Measurements from ENCODE around the gene EPHB1.
"Not testable (repeated sequence)": the region's sequence is repeated elsewhere in the genome, so short reads cannot be mapped to it uniquely, and the experiment has no call there.

EPHB1 gene

DNA sequence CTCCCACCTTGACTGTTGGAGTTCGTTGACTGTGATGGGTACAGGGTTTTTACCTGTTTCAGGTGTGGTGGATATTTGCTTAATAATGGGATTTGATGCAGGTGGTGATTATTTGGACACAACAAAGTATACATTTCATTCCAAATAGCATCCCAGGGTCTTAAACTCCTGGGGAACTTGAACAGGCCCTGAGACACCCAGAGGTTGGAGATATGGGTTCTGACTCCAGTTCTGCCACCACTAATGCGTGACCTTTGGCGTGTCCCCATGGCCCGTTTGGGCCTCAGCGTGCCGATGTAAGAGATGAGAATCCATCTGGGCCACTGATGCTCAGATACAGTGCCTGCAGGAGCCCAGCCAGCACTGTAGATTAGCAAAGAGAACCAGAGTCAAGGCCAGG, 264.5 kb downstream of the EPHB1 start:
- Histone ChIP-seq H3K36me3 (ENCODE audit: control insufficient read depth, insufficient read depth, low read length, severe bottlenecking) (no peaks in the 10 kb centered on the region), H3K9me3 (ENCODE audit: control insufficient read depth, low read length) (no peaks in the 10 kb centered on the region), H3K9ac (ENCODE audit: low read length) (no peak overlapping the region), H3K4me3 (ENCODE audit: low read length) (no peak overlapping the region), H3K4me1 (ENCODE audit: control insufficient read depth, insufficient read depth, low read length) (no peaks in the 10 kb centered on the region), H3K27me3 (replicated peaks; ENCODE audit: control insufficient read depth, insufficient read depth, low read length) (no peaks in the 10 kb centered on the region)
- no peak for DNase-seq (ENCODE audit: low read depth)

DNA sequence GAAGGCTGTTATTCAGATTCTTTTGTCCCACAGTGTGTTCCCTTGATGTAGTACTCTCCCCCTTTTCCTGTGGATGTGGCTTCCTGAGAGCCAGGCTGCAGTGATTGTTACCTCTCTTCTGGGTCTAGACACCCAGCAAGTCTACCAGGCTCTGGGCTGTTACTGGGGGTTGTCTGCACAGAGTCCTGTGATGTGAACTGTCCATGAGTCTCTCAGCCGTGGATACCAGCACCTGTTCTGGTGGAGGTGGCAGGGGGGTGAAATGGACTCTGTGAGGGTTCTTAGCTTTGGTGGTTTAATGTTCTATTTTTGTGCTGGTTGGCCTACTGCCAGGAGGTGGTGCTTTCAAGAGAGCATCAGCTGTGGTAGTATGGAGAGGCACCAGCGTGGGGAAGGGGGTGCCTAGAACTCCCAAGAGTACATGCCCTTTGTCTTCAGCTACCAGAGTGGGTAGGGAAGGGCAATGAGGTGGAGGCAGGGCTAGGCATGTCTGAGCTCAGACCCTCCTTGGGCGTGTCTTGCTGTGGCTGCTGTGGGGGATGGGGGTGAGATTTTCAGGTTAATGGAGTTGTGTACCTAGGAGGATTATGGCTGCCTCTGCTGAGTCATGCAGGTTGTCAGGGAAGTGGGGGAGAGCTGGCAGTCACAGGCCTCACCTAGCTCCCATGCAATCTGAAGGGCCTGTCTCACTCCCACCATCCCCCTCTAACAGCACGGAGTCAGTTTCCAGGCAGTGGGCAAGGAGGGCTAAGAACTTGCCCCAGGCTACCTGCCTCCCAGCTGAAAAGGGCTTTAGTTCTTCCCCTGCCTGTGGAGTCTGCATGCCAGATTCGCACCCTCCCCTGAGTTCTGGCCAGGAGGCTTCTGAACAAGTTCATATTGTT, 272.0 kb downstream of the EPHB1 start:
- DNase-seq (ENCODE audit: low read depth); H3K27me3 ChIP-seq (replicated peaks; ENCODE audit: control insufficient read depth, insufficient read depth, low read length); H3K9me3 ChIP-seq (ENCODE audit: control insufficient read depth, low read length); H3K4me3 ChIP-seq (ENCODE audit: low read length); H3K36me3 ChIP-seq (ENCODE audit: control insufficient read depth, insufficient read depth, low read length, severe bottlenecking); H3K4me1 ChIP-seq (ENCODE audit: control insufficient read depth, insufficient read depth, low read length); H3K9ac ChIP-seq (ENCODE audit: low read length): not testable (repeated sequence)

DNA sequence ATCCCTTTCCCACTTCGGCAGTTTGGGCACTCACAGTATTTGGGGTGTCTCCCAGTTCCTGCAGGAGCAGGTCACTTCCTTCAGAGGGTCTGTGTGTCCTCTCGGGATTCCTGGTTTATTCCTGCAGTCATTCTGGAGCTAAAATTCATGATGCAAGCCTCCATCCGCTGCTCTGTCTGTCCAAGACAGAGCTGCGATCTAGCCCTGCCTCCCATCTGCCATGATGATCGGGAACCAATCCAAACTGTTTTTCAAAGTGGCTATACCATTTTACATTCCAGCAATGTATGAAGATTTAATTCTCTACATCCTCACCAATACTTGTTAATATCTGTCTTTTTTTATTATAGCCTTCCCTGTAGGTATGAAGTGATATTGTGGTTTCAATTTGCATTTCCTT, 273.0 kb downstream of the EPHB1 start:
- Histone ChIP-seq H3K9me3 (ENCODE audit: control insufficient read depth, low read length) (no peaks in the 10 kb centered on the region), H3K9ac (ENCODE audit: low read length) (no peak overlapping the region), H3K36me3 (ENCODE audit: control insufficient read depth, insufficient read depth, low read length, severe bottlenecking) (no peaks in the 10 kb centered on the region), H3K4me1 (ENCODE audit: control insufficient read depth, insufficient read depth, low read length) (no peaks in the 10 kb centered on the region), H3K4me3 (ENCODE audit: low read length) (no peak overlapping the region), H3K27me3 (replicated peaks; ENCODE audit: control insufficient read depth, insufficient read depth, low read length) (no peaks in the 10 kb centered on the region)
- DNase-seq (ENCODE audit: low read depth), result no peak

DNA sequence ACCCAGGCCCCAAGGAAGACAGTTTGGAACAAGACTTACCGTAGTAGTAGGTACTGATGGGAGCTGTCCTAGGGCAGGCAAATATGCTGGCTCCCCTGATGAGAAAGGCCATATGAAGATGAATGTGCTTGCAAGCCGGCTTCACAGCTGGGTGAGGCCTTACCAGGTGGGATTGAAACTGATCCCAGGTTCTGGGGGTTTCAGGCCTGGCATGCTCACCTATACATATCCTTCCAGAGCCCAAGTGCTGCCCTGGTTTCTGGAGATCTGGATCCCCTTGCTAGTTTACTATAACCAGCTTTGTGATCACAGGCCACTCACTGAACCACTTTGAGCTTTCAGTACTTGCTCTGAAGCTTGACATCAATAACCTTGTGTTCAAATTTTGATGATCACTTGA, 274.3 kb downstream of the EPHB1 start:
- Histone ChIP-seq H3K9me3 (ENCODE audit: control insufficient read depth, low read length) (no peaks in the 10 kb centered on the region), H3K36me3 (ENCODE audit: control insufficient read depth, insufficient read depth, low read length, severe bottlenecking) (no peaks in the 10 kb centered on the region), H3K4me3 (ENCODE audit: low read length) (no peak overlapping the region), H3K9ac (ENCODE audit: low read length) (no peak overlapping the region), H3K27me3 (replicated peaks; ENCODE audit: control insufficient read depth, insufficient read depth, low read length) (no peaks in the 10 kb centered on the region), H3K4me1 (ENCODE audit: control insufficient read depth, insufficient read depth, low read length) (no peaks in the 10 kb centered on the region)
- DNase-seq (ENCODE audit: low read depth), result no peak

DNA sequence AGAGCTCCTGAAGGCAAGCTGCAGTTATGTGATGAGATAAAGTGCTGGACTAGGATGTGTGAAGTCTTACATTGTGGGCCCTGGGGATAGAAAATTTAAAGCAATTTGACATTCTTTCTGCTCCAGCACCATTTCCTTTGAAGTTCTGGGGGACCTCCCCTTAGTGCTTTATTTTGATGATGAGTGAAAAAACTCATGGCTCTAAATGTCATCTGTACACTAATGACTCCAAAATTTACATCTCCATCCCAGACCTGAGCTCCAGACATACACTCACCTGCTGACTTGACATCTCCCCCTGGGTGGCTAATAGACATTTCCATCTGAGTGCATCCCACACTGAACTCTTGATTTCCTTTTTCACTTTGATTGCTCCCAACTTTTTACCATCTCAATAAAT, 276.4 kb downstream of the EPHB1 start:
- Histone ChIP-seq H3K36me3 (ENCODE audit: control insufficient read depth, insufficient read depth, low read length, severe bottlenecking) (no peaks in the 10 kb centered on the region), H3K4me1 (ENCODE audit: control insufficient read depth, insufficient read depth, low read length) (no peaks in the 10 kb centered on the region), H3K4me3 (ENCODE audit: low read length) (no peak overlapping the region), H3K27me3 (replicated peaks; ENCODE audit: control insufficient read depth, insufficient read depth, low read length) (no peaks in the 10 kb centered on the region), H3K9me3 (ENCODE audit: control insufficient read depth, low read length) (no peaks in the 10 kb centered on the region), H3K9ac (ENCODE audit: low read length) (no peak overlapping the region)
- no peak for DNase-seq (ENCODE audit: low read depth)

DNA sequence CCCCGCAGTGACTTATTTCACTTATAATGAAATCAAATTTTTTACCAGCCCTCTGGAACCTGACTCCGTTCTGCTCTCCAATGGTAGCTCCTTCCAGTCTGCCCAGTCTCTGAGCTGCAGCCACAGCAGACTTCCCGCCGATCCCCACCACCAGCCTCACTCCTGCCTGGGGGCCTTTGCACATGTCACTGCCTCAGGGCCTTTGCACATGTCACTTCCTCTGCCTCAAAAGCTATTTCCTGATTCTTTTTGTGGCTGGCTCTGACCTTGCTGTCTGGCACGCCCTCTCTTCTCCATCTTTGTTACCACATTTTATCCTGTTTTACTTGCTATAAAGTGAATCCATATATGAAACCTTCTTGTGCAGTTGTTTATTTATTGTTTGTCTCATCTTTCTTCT, 277.4 kb downstream of the EPHB1 start:
- no peak overlapping the region for H3K4me3 ChIP-seq (ENCODE audit: low read length)
- H3K36me3 ChIP-seq (ENCODE audit: control insufficient read depth, insufficient read depth, low read length, severe bottlenecking), result no peaks in the 10 kb centered on the region
- H3K9ac ChIP-seq (ENCODE audit: low read length), result no peak overlapping the region
- no peak for DNase-seq (ENCODE audit: low read depth)
- H3K4me1 ChIP-seq (ENCODE audit: control insufficient read depth, insufficient read depth, low read length), result no peaks in the 10 kb centered on the region
- no peaks in the 10 kb centered on the region for H3K9me3 ChIP-seq (ENCODE audit: control insufficient read depth, low read length)
- H3K27me3 ChIP-seq (replicated peaks; ENCODE audit: control insufficient read depth, insufficient read depth, low read length), result no peaks in the 10 kb centered on the region

DNA sequence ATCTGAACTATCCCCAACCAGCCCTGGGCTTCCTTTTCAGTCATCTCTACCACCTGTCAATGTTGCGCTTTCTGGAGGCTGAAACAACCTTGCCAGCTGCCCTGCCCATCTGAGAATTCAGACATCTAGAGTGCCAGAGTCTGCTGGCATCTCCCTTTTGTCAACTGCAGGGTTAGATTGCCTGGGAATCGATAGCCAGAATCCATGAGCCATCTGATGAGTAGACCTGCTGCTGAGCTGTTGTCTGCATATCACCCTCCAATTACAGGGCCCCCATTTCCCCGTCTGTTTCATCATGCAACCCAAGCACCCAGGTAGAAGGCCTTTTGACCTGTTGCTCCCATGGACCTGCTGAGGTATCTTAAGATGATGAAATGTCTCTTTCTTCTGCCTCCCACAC, 280.1 kb downstream of the EPHB1 start:
- DNase-seq (ENCODE audit: low read depth), result no peak
- no peaks in the 10 kb centered on the region for H3K4me1 ChIP-seq (ENCODE audit: control insufficient read depth, insufficient read depth, low read length)
- no peaks in the 10 kb centered on the region for H3K36me3 ChIP-seq (ENCODE audit: control insufficient read depth, insufficient read depth, low read length, severe bottlenecking)
- H3K9ac ChIP-seq (ENCODE audit: low read length), result no peak overlapping the region
- H3K9me3 ChIP-seq (ENCODE audit: control insufficient read depth, low read length), result no peaks in the 10 kb centered on the region
- H3K27me3 ChIP-seq (replicated peaks; ENCODE audit: control insufficient read depth, insufficient read depth, low read length), result peaks cover 4% of the 10 kb centered on the region
- no peak overlapping the region for H3K4me3 ChIP-seq (ENCODE audit: low read length)

DNA sequence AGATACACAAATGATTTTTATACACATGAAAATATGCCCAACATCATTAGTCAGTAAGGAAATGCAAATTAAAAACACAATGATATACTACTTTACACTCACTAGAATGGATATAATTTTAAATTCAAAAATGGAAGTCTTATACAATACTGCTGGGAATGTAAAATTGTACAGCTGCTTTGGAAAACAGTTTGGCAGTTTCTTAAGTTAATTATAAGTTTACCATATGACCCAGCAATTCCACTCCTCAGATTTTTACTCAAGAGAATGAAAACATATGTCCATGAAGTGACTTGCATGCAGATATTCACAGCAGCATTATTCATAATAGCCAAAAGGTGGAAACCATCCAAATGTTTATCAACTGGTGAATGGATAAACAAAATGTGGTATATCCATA, 281.3 kb downstream of the EPHB1 start:
- Histone ChIP-seq H3K9ac (ENCODE audit: low read length) (no peak overlapping the region), H3K27me3 (replicated peaks; ENCODE audit: control insufficient read depth, insufficient read depth, low read length) (peaks cover 4% of the 10 kb centered on the region), H3K4me1 (ENCODE audit: control insufficient read depth, insufficient read depth, low read length) (no peaks in the 10 kb centered on the region), H3K9me3 (ENCODE audit: control insufficient read depth, low read length) (no peaks in the 10 kb centered on the region), H3K4me3 (ENCODE audit: low read length) (no peak overlapping the region), H3K36me3 (ENCODE audit: control insufficient read depth, insufficient read depth, low read length, severe bottlenecking) (no peaks in the 10 kb centered on the region)
- DNase-seq (ENCODE audit: low read depth), result no peak

DNA sequence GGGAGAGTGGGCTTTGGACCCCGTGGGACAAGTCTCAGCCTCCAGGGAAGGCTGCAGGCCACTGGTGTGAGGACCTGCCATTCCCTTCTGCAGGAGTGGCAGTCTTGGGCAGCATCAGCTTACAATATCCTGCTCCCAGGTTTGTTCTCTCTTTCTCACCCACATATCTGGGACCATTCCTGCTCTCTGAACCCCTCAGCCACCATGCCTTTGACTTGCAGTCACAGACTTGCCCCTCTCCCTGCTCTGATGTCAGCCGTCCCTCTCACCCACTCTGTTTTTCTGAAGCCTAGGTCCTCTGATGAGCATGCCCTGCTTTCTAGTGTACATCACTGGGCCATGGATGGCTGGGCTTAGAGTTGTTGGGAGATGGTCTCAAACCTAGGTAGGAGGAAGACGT, 282.1 kb downstream of the EPHB1 start:
- Histone ChIP-seq H3K4me1 (ENCODE audit: control insufficient read depth, insufficient read depth, low read length) (no peaks in the 10 kb centered on the region), H3K36me3 (ENCODE audit: control insufficient read depth, insufficient read depth, low read length, severe bottlenecking) (no peaks in the 10 kb centered on the region), H3K27me3 (replicated peaks; ENCODE audit: control insufficient read depth, insufficient read depth, low read length) (peaks cover 7% of the 10 kb centered on the region), H3K9me3 (ENCODE audit: control insufficient read depth, low read length) (no peaks in the 10 kb centered on the region), H3K4me3 (ENCODE audit: low read length) (no peak overlapping the region), H3K9ac (ENCODE audit: low read length) (no peak overlapping the region)
- no peak for DNase-seq (ENCODE audit: low read depth)

DNA sequence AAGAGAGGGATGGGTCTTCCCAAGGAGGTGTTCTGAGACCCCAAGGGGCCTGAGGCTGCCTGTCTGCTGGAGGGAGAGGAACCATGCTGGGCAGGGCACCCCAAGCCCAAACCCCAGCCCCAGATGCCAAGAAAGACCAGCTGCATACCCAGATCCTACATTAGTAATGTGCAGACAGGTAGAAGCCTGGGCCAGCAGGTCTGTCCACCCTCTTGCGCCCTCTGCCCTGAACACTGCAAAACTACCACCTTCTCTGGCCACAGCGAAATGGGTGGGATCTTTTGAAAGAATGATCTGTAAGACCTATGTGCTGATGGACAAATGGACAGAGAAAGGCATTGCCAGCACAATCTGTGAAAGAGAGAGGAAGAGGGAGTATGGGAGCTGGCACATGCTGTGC, 283.2 kb downstream of the EPHB1 start:
- H3K9me3 ChIP-seq (ENCODE audit: control insufficient read depth, low read length), result no peaks in the 10 kb centered on the region
- H3K36me3 ChIP-seq (ENCODE audit: control insufficient read depth, insufficient read depth, low read length, severe bottlenecking), result no peaks in the 10 kb centered on the region
- H3K4me1 ChIP-seq (ENCODE audit: control insufficient read depth, insufficient read depth, low read length), result no peaks in the 10 kb centered on the region
- no peak overlapping the region for H3K9ac ChIP-seq (ENCODE audit: low read length)
- H3K4me3 ChIP-seq (ENCODE audit: low read length), result no peak overlapping the region
- H3K27me3 ChIP-seq (replicated peaks; ENCODE audit: control insufficient read depth, insufficient read depth, low read length), result peaks cover 8% of the 10 kb centered on the region
- no peak for DNase-seq (ENCODE audit: low read depth)

DNA sequence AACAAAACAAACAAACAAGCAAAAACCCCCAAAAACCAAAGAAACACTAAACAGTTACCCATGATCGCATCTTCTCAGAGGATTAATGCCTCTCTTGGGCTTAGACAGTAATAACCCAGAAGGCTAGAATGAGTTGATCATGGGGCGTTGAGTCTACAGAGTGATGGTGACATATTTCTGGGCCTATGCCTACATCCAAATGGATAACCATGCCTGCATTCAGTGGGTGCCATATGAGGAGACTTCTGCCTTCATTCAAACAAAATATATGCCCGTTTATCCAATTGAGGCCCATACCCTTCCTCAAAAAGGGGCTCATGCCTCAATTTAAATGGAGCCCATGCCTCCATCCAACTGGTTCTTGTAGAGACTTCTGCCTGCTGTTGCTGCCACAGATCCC, 284.0 kb downstream of the EPHB1 start:
- no peaks in the 10 kb centered on the region for H3K4me1 ChIP-seq (ENCODE audit: control insufficient read depth, insufficient read depth, low read length)
- H3K9me3 ChIP-seq (ENCODE audit: control insufficient read depth, low read length), result no peaks in the 10 kb centered on the region
- no peaks in the 10 kb centered on the region for H3K36me3 ChIP-seq (ENCODE audit: control insufficient read depth, insufficient read depth, low read length, severe bottlenecking)
- peaks cover 8% of the 10 kb centered on the region for H3K27me3 ChIP-seq (replicated peaks; ENCODE audit: control insufficient read depth, insufficient read depth, low read length)
- no peak overlapping the region for H3K9ac ChIP-seq (ENCODE audit: low read length)
- DNase-seq (ENCODE audit: low read depth), result no peak
- H3K4me3 ChIP-seq (ENCODE audit: low read length), result no peak overlapping the region

DNA sequence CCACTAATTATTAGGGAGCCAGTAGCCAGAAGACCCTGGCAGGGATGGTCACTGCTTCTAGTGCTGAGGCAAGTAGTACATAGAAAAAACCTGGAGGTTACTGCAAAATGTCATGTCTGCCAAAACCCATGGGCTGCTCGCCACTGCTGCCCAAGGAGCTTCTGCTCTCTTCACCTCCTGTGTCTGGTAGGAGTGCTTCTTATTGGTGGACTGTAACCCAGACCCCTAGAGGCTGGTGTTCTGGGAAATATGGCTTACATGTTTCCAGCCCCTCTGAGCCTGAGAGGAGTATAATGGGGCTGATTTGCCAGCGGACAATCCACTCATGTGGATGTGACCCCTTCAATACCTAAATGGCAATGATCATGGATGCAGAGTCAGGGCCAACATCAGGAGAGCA, 286.4 kb downstream of the EPHB1 start:
- H3K4me3 ChIP-seq (ENCODE audit: low read length), result no peak overlapping the region
- no peak for DNase-seq (ENCODE audit: low read depth)
- peaks cover 8% of the 10 kb centered on the region for H3K27me3 ChIP-seq (replicated peaks; ENCODE audit: control insufficient read depth, insufficient read depth, low read length)
- H3K4me1 ChIP-seq (ENCODE audit: control insufficient read depth, insufficient read depth, low read length), result no peaks in the 10 kb centered on the region
- H3K36me3 ChIP-seq (ENCODE audit: control insufficient read depth, insufficient read depth, low read length, severe bottlenecking), result no peaks in the 10 kb centered on the region
- no peaks in the 10 kb centered on the region for H3K9me3 ChIP-seq (ENCODE audit: control insufficient read depth, low read length)
- H3K9ac ChIP-seq (ENCODE audit: low read length), result no peak overlapping the region

Data from adipocyte (in vitro differentiated cells).